ENCODE results near the gene TRIM38. TPM values are rescaled to one million over a fixed set of nuclear protein-coding genes. Genes with fewer than 3 reads are reported as not detected.

TRIM38 gene
- total and polyA plus RNA-seq, 2 donors (not counting 3 experiments of a cell fraction or from before 2014, with no cell fraction given): 5.1 to 13.2 TPM

DNA sequence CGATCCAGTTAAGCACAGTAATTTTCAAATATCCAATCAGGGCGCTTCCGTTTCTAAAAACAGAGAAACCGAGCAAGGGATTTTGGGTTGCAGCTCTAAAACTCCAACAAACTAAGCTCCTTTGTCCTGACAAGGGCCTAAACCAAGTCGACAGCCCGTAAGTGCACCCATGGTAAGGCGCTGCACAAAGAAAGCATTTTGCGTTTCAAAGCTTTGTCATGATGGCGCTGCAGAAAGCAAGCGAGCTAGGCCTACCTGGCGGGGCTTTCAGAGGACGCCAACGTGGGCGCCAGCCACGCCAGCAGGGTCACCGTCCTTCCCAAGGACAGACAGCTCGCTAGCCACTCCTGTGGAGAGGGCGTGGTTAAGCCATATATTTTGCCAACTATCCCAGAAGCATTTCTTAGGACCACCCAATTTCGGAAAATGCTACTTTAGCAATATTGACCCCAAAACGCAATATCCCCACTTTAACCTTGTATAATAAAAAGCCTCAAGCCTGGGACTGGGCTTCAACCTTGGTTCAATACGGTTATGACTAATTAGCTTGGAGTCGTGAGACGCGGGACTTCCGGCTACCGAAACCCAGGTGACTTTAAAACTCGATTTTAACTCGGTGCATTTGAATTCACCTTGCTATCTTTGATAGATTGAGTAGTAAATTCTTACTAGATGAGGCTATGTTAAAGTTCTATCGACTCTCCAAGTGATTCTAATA, 53.8 kb downstream of the TRIM38 start:
- Histone ChIP-seq H3K27me3 (ENCODE audit: control insufficient read depth in 2 of 2, insufficient read depth in 2 of 2, low read length in 2 of 2) (no peaks in the 10 kb centered on the region), H3K9ac (replicated peaks; ENCODE audit: extremely low read depth, insufficient read depth, low read length) (no peak overlapping the region), H3K4me3 (replicated peaks in 1 of 3; ENCODE audit: insufficient read depth in 1 of 3, low read depth in 1 of 3, low read length in 3 of 3) (peak overlapping the region in 1 of 3 experiments; percentile 2), H3K4me2 (ENCODE audit: insufficient read depth, low read length) (peak overlapping the region; percentile 59), H3K9me1 (replicated peaks; ENCODE audit: control insufficient read depth, extremely low read depth, insufficient read depth, low read length) (no peaks in the 10 kb centered on the region), H3K27ac (ENCODE audit: insufficient read depth, low read depth, low read length) (no peak overlapping the region), H3K36me3 (ENCODE audit: control insufficient read depth in 2 of 2, extremely low read depth in 1 of 2, insufficient read depth in 2 of 2, low read length in 2 of 2) (no peaks in the 10 kb centered on the region), H3K79me2 (ENCODE audit: control insufficient read depth, insufficient read depth, low read length) (no peaks in the 10 kb centered on the region), H3K4me1 (ENCODE audit: control insufficient read depth, extremely low read depth, insufficient read depth, low read length) (peaks cover 15% of the 10 kb centered on the region), H2AFZ (ENCODE audit: low read depth, low read length) (peak overlapping the region; percentile 60), H4K20me1 (replicated peaks; ENCODE audit: control insufficient read depth, extremely low read depth, insufficient read depth, low read length) (no peaks in the 10 kb centered on the region), H3K9me3 (replicated peaks; ENCODE audit: control insufficient read depth, insufficient read depth, low read length) (no peaks in the 10 kb centered on the region)
- dilution Hi-C loops (cut with MboI; ENCODE audit: extremely low pct_ligation_motif_present, low sequenced_read_pairs) (no loop called here), intact Hi-C loops (cut with micrococcal nuclease) (loop anchor here (2.0 kb wide), 1 partner anchor 54 kb away; the partner anchor contains the start of gene TRIM38)
- ChIA-PET CTCF (interaction anchor here (1.1 to 3.4 kb wide), 7 partner anchors 10 to 1117 kb away, joined by 3 to 33 read pairs (median 19); a partner anchor contains a TSS), POLR2A (interaction anchor here (1.1 to 3.0 kb wide), 6 partner anchors 10 to 1795 kb away, joined by 3 to 26 read pairs (median 8); a partner anchor contains a TSS)
- DNase-seq (ENCODE audit: low read depth, low spot score) (no peak), FAIRE-seq (peak; percentile 31)
- TF ChIP-seq, protein P1, sequence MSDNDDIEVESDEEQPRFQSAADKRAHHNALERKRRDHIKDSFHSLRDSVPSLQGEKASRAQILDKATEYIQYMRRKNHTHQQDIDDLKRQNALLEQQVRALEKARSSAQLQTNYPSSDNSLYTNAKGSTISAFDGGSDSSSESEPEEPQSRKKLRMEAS (IDR thresholded peaks at IDR 0.05; ENCODE audit: insufficient read depth, insufficient read length): no peak
- TF ChIP-seq, protein P2, sequence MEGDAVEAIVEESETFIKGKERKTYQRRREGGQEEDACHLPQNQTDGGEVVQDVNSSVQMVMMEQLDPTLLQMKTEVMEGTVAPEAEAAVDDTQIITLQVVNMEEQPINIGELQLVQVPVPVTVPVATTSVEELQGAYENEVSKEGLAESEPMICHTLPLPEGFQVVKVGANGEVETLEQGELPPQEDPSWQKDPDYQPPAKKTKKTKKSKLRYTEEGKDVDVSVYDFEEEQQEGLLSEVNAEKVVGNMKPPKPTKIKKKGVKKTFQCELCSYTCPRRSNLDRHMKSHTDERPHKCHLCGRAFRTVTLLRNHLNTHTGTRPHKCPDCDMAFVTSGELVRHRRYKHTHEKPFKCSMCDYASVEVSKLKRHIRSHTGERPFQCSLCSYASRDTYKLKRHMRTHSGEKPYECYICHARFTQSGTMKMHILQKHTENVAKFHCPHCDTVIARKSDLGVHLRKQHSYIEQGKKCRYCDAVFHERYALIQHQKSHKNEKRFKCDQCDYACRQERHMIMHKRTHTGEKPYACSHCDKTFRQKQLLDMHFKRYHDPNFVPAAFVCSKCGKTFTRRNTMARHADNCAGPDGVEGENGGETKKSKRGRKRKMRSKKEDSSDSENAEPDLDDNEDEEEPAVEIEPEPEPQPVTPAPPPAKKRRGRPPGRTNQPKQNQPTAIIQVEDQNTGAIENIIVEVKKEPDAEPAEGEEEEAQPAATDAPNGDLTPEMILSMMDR (IDR thresholded peaks at IDR 0.05; ENCODE audit: extremely low read depth in 1 of 2, insufficient read depth in 1 of 2, low read depth in 1 of 2, low read length in 2 of 2): no peak
- no peak for TF ChIP-seq POLR2A (IDR thresholded peaks at IDR 0.05; ENCODE audit: low read depth, low read length)
- TF ChIP-seq POLR2AphosphoS5 (IDR thresholded peaks at IDR 0.05; ENCODE audit: insufficient read depth, low read depth, low read length): no peak
- TF ChIP-seq EZH2 (IDR thresholded peaks at IDR 0.05; ENCODE audit: borderline replicate concordance, low read depth, low read length, severe bottlenecking): no peak
- TF ChIP-seq MYC (IDR thresholded peaks at IDR 0.05; ENCODE audit: low read depth, low read length): no peak
- no peak for TF ChIP-seq FOS (IDR thresholded peaks at IDR 0.05; ENCODE audit: borderline replicate concordance, insufficient read depth, low read length)
- TF ChIP-seq JUN (IDR thresholded peaks at IDR 0.05; ENCODE audit: borderline replicate concordance, insufficient read depth, insufficient read length, low read depth): no peak
- TF ChIP-seq GATA2 (IDR thresholded peaks at IDR 0.05; ENCODE audit: insufficient read depth, insufficient read length, low read depth, low read length): no peak
- BruUV-seq (replicated peaks): no TSS peak

All from endothelial cell of umbilical vein (primary cell).